K562 treated with DMSO at 1 percent for 48 hours (cell line): ENCODE data around the gene MED28. TPM values are rescaled to one million over a fixed set of nuclear protein-coding genes. Genes with fewer than 3 reads are reported as not detected.

ENCODE experiments used
- total RNA-seq: library from RNA; unstranded; fragments of 300-600 nt; gene quantifications from 2 replicates; pipeline ENCODE4 v1.2.3, GENCODE V29; 2022; ENCODE audit warnings: low replicate concordance; ENCODE audit errors: extremely low read depth

MED28 gene, protein sequence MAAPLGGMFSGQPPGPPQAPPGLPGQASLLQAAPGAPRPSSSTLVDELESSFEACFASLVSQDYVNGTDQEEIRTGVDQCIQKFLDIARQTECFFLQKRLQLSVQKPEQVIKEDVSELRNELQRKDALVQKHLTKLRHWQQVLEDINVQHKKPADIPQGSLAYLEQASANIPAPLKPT
- not detected in 2 replicates for total RNA-seq

DNA sequence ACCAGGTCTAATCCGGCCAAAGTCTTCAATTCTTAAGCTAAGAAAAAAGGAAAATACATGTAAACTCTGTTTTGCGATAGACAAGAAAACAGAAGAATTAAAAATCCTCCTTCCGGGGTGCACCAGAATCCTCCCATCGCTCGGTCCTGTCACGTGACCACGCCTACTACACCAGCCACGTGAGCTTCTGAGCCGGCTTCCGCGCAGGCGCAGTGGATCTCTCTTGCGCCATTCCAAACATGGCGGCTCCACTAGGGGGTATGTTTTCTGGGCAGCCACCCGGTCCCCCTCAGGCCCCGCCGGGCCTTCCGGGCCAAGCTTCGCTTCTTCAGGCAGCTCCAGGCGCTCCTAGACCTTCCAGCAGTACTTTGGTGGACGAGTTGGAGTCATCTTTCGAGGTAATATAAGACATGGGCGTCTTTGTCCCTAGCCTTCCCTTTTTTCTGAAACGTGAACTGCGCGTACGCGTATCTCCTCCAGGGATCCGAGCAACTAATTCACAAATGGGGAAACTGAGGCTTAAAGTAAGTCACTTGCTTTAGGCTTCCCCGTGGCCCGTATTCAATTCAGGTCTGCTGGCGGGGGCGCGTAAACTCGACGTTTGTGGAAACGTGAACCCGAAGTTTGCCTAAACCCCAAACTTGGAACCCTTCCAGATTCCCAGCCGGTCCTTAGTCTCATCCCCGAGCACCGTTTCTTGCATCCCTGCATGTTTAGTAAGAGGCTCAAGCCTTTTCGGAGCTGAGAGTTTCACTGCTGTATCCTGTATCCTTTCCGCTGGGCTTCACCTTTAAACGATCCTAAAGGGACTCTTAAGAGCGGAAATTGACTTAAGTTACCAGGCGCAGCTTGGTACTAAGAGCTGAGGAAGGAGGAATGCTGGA lies at the start of gene MED28:
Gene MED28, plus strand, starts transcription at position 226 of the 884 bp plus-strand sequence. Its CDS starts 14 bp downstream, at position 240.

DNA sequence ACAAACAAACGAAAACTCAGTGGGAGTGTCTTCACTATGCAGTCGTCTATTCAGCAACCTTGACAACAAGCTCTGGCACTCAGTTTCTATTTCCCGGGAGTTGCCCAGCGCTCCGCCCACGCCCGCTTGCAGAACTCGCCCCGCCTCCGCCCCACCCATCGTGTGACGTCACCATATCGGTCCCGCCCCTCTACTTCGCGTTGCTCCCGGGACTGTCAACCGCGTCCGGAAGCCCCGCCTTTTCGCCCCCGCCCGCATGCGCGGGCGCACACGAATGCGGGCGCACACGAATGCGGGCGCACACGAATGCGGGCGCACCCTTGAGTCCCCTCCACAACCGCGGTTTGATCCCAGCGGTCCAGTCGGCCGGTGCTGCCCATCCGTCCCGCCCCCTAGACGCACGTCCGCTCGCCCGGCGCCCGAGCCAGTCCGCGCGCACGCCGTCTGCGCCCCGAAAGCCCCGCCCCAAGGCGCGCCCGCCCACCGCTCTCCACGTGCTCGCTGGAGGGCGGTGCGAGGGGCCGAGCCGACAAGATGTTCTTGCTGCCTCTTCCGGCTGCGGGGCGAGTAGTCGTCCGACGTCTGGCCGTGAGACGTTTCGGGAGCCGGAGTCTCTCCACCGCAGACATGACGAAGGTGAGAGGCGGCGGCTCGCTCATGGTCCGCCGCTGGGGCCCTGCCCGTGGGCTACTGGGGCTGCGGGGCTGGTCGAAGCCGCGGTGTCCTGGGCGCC lies 37.3 kb upstream of the MED28 start, which contains the start of gene LAP3:
Gene LAP3, plus strand, starts transcription at position 267 of the 733 bp plus-strand sequence. Its CDS starts 268 bp downstream, at position 535.

Other genes with a start within 250 kb of the MED28 start
- gene QDPR, start 102.6 kb upstream of the MED28 start, total RNA-seq: not detected in 2 replicates
- gene CLRN2, start 99.5 kb upstream of the MED28 start, total RNA-seq: not detected in 2 replicates
- gene LAP3, start 37.4 kb upstream of the MED28 start, total RNA-seq: not detected in 2 replicates
- gene FAM184B, start 167.0 kb downstream of the MED28 start, total RNA-seq: not detected in 2 replicates
- not detected in 2 replicates for gene DCAF16, start 196.1 kb downstream of the MED28 start, total RNA-seq
- gene NCAPG, start 196.3 kb downstream of the MED28 start, total RNA-seq: not detected in 2 replicates